ENCODE measurements around the gene SNCAIP.
"Not testable (repeated sequence)": the region's sequence is repeated elsewhere in the genome, so short reads cannot be mapped to it uniquely, and the experiment has no call there.

Gene SNCAIP

DNA sequence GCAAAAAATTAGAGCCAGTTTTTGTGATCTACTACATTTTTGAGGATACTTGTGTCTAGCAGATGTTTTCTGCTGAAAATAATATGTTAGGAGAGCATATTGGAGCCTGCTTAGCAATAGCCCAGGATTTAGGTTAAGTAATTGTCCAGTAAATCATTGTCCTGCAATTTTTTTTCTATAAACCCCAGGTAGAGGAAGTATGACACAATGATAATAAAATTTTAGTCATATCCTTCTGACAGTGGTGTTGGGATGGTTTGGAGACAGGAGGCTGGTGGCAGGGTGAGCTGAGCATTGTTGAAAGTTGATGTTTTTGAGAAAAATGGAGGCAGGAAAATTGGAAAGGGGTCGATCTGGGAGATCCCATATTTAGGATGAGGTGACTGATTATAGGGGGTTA lies 3.5 kb downstream of the SNCAIP start:
- DNase-seq = no peak

DNA sequence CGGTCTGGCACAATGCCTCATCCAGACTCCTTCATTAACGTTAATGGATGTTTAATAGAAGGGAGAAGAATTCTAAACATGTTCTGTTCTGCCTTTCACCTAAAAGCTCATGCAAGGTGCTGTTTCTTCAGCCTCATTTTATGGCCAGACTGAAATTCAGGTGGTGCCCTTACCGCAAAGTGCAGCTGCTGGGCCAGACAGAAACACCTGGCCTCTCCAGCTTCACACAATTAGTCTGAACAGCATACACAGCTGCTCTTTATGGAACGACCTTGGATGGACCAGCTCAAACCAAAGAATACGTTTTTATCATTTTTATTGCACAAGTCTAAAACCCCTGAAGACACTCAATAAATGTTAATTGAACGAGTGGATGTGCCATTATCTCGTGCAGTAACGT lies 4.6 kb downstream of the SNCAIP start:
- no peak for DNase-seq

GRCh38 chr5:122319897-122320296 lies 7.9 kb downstream of the SNCAIP start:
- DNase-seq = no peak

GRCh38 chr5:122321921-122322320 lies 9.9 kb downstream of the SNCAIP start:
- no peak for DNase-seq

DNA sequence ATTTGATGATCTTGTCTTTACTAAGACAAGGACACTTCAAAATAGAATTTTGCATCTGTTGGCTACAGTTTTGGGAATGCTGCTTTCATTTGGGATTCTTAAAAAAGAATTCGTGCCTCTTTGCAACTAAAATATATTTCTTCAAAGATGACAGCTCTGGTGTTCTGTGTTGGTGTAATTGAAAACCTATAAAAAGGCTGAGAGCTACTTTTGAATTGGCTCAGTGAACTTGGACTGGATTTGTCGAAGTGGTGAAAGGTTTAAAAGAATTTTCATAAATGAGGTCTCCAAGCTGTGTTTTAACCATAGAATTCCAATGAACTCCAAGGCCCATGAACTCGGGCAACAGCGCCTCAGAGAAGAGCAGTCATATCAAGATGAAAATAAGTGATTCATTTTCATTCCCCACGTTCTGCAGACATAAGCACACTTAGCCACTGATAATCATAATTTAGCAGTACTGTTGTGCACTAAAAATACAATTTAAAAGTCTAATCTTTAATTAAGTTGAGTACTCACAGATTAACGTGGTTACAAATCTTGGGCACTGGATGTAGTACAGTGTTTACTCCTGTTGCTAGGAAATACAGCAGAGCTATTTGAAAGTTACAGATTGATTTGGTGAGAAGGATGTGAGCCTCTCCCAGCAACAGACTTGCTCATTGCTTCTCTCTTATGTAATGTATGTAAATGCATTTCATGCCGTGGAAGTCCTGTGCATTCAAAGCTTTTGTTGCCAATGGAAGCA lies 10.9 kb downstream of the SNCAIP start:
- DNase-seq = no peak

- DNase-seq = no peak
Measured at GRCh38 chr5:122323738-122324137, 11.7 kb downstream of the SNCAIP start.

- no peak for DNase-seq
Measured at GRCh38 chr5:122327110-122327509, 15.1 kb downstream of the SNCAIP start.

DNA sequence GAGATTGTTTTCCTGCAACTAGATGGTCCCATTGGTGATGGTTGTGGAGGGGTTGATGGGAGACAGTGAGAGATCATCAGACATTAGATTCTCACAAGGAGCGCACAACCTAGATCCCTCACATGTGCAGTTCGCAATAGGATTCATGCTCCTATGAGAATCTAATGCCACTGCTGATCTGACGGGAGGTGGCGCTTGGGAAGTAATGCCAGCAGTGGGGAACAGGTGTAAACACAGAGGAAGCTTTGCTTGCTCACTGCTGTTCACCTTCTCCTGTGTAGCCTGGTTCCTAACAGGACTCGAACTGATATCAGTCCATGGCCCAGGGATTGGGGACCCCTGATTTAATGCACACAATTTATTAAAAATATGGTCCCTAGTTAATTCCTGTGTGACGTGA lies 18.8 kb downstream of the SNCAIP start:
- no peak for DNase-seq

DNA sequence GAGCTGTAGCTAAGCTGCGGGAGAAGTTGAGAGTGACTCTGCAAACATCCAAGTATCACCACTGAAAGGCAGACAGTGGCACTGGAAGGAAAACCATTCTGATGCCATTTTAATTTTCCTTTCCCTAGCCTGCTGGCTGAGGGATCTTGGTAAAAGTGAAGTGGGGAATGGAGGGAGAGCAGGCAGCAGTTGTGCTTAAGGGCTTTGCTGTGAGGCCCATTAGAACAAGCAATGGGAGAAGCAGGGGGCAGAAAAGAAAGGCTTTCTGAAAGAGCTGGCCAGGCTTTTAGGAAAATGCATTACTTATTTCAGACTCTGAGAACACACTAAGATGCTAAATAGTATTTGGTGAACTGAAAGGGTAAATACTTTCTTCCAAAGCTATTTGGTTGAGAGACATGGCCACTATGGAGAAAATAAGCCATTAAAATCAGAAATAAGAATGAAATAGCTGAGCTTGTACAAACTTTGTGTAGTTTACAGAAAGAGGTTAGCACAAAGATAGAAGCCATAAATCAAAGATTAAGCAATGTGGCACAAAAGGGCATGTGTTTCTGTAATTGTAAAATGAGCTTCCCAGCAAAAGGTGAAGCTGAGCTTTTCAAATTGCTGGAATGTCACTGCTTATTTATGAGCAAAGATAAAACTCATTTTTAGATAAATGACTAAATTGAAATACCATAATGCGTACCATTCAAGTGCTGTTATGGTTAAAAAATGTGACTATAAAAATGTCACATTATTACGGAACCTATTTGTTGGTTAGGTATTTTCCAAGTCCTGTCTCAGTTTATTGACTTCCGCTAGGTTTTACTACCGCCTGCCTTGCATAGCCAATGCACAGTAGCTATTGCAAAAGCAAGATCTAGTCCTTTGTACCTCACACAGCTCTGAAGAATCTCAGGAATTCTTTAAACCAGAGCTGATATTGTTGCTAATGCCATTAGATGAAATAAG lies 20.8 kb downstream of the SNCAIP start:
- no peak for DNase-seq

- DNase-seq = no peak
Measured at GRCh38 chr5:122333564-122333963, 21.5 kb downstream of the SNCAIP start.

DNA sequence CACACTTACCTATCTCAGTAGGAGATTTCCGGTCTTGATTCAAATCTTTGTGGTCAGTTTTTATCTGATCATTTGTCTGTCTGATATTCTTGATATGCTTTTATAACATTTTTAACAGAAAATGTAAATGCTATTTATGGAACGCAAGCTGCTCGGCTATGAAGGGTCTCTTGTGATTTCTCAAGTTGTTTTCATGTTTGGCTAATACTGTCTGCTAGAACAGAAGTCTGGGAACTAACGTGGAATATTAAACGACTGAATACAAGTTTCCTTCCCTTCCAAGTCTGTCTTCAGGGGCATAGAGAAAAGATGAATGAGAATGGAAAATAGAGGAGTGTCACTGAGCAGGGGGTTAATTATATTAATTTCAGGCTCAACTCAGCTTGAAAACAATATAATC lies 27.6 kb downstream of the SNCAIP start:
- DNase-seq = no peak

- no peak for DNase-seq
Measured at GRCh38 chr5:122341087-122341486, 29.1 kb downstream of the SNCAIP start.

- no peak for DNase-seq
Measured at GRCh38 chr5:122342256-122342655, 30.2 kb downstream of the SNCAIP start.

DNA sequence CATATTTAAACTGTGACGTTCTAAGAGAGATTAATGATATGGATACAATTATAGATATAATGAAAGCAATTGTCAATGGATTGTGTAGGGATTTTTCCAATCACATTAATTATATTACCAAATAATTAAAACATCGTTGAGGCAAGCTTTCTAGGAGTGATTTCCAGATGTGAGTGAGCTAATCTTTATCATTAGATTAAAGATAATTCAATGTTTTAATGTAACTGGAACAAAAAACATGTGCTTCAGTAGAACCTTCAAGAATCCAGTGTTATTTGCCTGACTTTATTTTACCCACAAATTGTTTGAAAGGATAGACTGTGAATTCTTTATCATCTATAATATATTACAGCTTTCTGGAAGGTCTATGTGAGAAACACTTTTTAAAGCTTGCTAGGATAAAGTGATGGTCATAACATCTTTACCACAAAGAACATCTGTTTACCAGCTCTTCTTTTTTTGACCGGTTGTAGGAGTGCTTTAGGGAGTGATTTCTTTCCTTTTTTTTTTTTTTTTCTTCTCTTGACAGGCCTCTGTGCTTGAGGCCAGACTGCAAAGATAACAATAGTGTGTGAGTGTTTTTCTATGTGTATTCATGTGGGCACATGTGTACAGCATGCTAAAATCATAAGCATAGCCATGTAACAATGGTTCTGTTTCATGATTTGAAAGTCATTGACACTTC lies 35.0 kb downstream of the SNCAIP start:
- DNase-seq = no peak

DNA sequence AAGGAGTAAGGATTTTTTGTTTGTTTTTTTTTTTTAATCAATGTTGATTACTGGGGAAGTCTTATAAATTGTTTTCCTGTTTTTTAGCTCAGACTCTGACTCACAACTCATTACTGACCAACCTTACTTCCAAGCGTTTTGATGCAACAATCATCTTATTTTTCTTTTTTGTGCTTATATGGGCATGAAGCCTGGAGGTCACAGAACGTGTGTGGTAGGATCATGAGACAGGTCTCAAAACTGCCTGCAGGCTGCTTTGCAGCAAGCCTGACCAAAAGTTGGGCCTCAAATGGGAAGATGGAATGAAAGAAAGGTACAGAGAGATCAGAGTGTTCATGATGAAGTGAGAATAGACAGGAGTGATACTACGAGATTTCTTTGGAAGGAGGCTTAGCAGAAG lies 38.5 kb downstream of the SNCAIP start:
- DNase-seq = no peak

- no peak for DNase-seq
Measured at GRCh38 chr5:122351416-122352157, 39.5 kb downstream of the SNCAIP start.

GRCh38 chr5:122352331-122352730 lies 40.3 kb downstream of the SNCAIP start:
- no peak for DNase-seq

DNA sequence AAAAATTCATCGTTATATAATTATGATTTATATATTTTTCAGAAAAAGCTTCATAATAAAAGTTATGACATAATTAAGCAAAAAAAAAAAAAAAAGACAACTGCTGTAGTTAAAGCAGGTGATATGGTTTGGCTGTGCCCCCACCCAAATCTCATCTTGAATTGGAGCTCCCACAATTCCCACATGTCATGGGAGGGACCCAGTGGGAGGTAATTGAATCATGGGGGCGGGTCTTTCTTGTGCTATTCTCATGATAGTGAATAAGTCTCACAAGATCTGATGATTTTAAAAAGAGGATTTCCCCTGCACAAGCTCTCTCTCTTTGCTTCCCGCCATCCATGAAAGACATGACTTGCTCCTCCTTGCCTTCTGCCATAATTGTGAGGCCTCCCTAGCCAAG lies 41.3 kb downstream of the SNCAIP start:
- DNase-seq = not testable (repeated sequence)

DNA sequence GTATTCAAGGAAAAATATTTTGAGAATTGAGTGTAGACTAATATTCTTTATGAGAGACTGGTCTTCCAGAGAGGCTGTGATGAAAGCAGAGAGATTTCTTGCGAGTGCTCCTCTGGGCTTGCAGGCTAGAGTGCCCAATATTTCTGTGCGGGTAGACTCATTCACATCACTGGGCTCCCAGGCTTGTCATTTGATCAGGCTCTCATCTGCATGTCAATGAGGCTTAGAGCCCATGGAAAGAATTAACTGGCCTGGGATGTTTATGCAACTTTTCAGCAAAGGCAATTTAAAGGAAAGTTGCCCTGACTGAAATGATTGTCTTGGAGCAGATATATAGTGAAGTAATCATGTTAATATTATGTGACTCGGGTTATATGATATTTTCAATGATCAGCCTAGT lies 42.3 kb downstream of the SNCAIP start:
- no peak for DNase-seq

DNA sequence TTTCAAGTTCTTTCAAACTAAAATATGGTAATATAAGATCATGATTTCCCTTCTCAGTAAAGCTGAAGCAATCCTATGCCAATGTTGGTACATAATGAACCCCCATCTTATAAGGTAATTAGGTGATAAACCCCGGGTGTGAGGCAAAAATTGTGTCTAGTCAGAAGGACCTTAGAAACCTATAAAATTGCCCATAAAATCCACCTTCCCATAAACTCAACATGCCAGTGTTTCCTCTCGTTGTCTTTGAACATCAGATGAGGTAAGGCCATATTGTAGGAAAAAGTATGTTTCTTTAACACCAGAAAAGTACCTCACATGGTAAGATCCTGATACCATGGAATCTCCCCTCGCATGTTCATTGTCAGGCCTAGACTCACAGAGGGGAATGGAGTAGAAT lies 43.3 kb downstream of the SNCAIP start:
- DNase-seq = no peak

- DNase-seq = no peak
Measured at GRCh38 chr5:122356855-122357254, 44.8 kb downstream of the SNCAIP start.

GRCh38 chr5:122358372-122358979 lies 46.4 kb downstream of the SNCAIP start:
- no peak for DNase-seq

All from activated naive CD4-positive, alpha-beta T cell (primary cell).